HUES64 (cell line): ENCODE measurements around the gene RGS13.

Experiments
- H3K27ac ChIP-seq: 2 replicates; pipeline ENCODE4 v1.7.0; 2013; ENCODE audit warnings: low read depth, low read length, inconsistent platforms
- H3K27me3 ChIP-seq: 2 replicates; pipeline ENCODE4 v1.6.1; 2013; ENCODE audit warnings: mild to moderate bottlenecking, low read length; ENCODE audit not compliant: insufficient read depth
- H3K36me3 ChIP-seq: 2 replicates; pipeline ENCODE4 v1.6.1; 2013; ENCODE audit warnings: mild to moderate bottlenecking, low read length; ENCODE audit not compliant: insufficient read depth
- H3K4me1 ChIP-seq: 2 replicates; pipeline ENCODE4 v1.6.1; 2013; ENCODE audit warnings: mild to moderate bottlenecking, low read length, moderate library complexity; ENCODE audit not compliant: insufficient read depth
- H3K4me3 ChIP-seq: 2 replicates; pipeline ENCODE4 v1.5.1; 2013; ENCODE audit warnings: mild to moderate bottlenecking, low read length, moderate library complexity
- H3K9ac ChIP-seq: 2 replicates; pipeline ENCODE4 v1.6.1; 2013; ENCODE audit warnings: mild to moderate bottlenecking, low read depth, low read length
- H3K9me3 ChIP-seq: 2 replicates; pipeline ENCODE4 v1.6.1; 2013; ENCODE audit warnings: low read depth, low read length; ENCODE audit not compliant: insufficient read depth
- WGBS: fragments of 150-250, 120-280 bp; methylation state at CpG from one replicate; pipeline ENCODE4 v1.1.7; 2013; ENCODE audit warnings: missing lambda C conversion rate; 5-methylcytosine and 5-hydroxymethylcytosine counted together

The RGS13 gene

GRCh38 chr1:192602757-192603156 is 33.2 kb upstream of the RGS13 start:
- no peaks in the 10 kb centered on the region for H3K4me1 ChIP-seq
- no peak overlapping the region for H3K27ac ChIP-seq
- H3K27me3 ChIP-seq = no peaks in the 10 kb centered on the region
- H3K9me3 ChIP-seq = no peaks in the 10 kb centered on the region
- WGBS = 88% methylated on average over 1 of the region's 1 CpG
- no peak overlapping the region for H3K4me3 ChIP-seq
- H3K9ac ChIP-seq = no peak overlapping the region
- no peaks in the 10 kb centered on the region for H3K36me3 ChIP-seq

GRCh38 chr1:192603218-192603787 is 32.6 kb upstream of the RGS13 start:
- 90% methylated on average over 3 of the region's 3 CpGs for WGBS
- H3K36me3 ChIP-seq = no peaks in the 10 kb centered on the region
- no peak overlapping the region for H3K4me3 ChIP-seq
- H3K4me1 ChIP-seq = no peaks in the 10 kb centered on the region
- no peaks in the 10 kb centered on the region for H3K9me3 ChIP-seq
- no peak overlapping the region for H3K9ac ChIP-seq
- no peaks in the 10 kb centered on the region for H3K27me3 ChIP-seq
- H3K27ac ChIP-seq = no peak overlapping the region

DNA sequence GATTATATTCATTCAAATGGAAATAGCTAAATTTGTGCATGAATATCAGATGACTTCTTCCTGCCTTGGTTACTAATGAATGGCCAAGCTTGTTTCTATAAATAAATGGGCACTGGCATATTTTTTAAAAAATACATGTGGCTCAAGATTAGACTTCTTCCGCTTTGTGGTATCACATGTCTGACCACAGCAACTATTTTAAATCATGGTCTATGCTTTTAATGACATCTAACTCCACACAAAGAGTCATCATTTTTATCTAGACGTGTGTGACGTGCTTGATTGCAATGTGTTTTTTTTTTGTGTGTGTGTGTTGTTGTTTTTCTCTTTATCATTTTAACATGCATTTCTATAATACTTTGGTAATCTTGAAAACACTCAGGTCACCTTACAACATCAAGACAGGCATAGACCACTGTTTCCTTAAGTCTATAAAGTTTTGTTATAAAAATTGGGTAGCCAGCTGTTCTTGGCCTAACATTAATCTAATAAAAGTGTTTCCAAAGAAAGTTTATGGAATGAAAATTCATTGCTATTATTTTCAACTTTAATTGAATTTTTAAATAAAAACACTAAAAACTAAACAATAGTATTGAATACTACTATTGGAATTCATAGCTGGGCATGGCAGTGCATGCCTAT is 30.8 kb upstream of the RGS13 start:
- Histone ChIP-seq H3K27me3 (no peaks in the 10 kb centered on the region), H3K9me3 (no peaks in the 10 kb centered on the region), H3K9ac (no peak overlapping the region), H3K27ac (no peak overlapping the region), H3K4me1 (no peaks in the 10 kb centered on the region), H3K4me3 (no peak overlapping the region), H3K36me3 (no peaks in the 10 kb centered on the region)
- WGBS = 100% methylated on average over 1 of the region's 3 CpGs

DNA sequence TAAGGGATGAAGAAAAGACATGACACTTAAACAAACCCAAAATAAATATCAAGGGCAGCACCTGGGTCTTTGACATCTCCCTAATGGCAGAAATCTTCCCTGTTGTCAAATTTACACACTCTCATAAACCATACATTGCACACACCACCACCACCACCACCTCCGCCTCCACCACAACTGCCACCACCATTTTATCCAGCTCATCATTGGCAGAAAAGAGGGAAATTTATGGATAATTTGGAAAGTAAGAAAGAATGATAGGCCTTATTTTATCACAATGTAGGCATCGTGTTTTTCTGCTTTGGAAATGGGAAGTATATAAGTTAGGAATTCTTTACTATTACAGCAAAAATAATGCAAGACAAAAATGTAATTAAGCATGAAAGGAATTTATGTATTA is 27.3 kb upstream of the RGS13 start:
- WGBS = 100% methylated on average over 1 of the region's 2 CpGs
- Histone ChIP-seq H3K4me3 (no peak overlapping the region), H3K9ac (no peak overlapping the region), H3K27me3 (no peaks in the 10 kb centered on the region), H3K36me3 (no peaks in the 10 kb centered on the region), H3K9me3 (no peaks in the 10 kb centered on the region), H3K27ac (no peak overlapping the region), H3K4me1 (no peaks in the 10 kb centered on the region)

- Histone ChIP-seq H3K9me3 (no peaks in the 10 kb centered on the region), H3K4me1 (no peaks in the 10 kb centered on the region), H3K27me3 (no peaks in the 10 kb centered on the region), H3K27ac (no peak overlapping the region), H3K36me3 (no peaks in the 10 kb centered on the region), H3K4me3 (no peak overlapping the region), H3K9ac (no peak overlapping the region)
- 85% methylated on average over 10 of the region's 12 CpGs for whole genome bisulfite sequencing
These were observed 26.6 kb upstream of the RGS13 start for GRCh38 chr1:192609110-192610079.

- Histone ChIP-seq H3K27me3 (no peaks in the 10 kb centered on the region), H3K9ac (no peak overlapping the region), H3K4me3 (no peak overlapping the region), H3K27ac (no peak overlapping the region), H3K4me1 (no peaks in the 10 kb centered on the region), H3K36me3 (no peaks in the 10 kb centered on the region), H3K9me3 (no peaks in the 10 kb centered on the region)
- 95% methylated on average over 1 of the region's 3 CpGs for WGBS
These were observed 25.6 kb upstream of the RGS13 start for GRCh38 chr1:192610112-192610889.

- Histone ChIP-seq H3K4me1 (no peaks in the 10 kb centered on the region), H3K27ac (no peak overlapping the region), H3K27me3 (no peaks in the 10 kb centered on the region), H3K9me3 (no peaks in the 10 kb centered on the region), H3K9ac (no peak overlapping the region), H3K4me3 (no peak overlapping the region), H3K36me3 (no peaks in the 10 kb centered on the region)
- WGBS = no CpG with 5 or more reads among the region's 1 CpG
These were observed 20.9 kb upstream of the RGS13 start for GRCh38 chr1:192615055-192615454.

- Histone ChIP-seq H3K4me3 (no peak overlapping the region), H3K9ac (no peak overlapping the region), H3K36me3 (no peaks in the 10 kb centered on the region), H3K4me1 (no peaks in the 10 kb centered on the region), H3K27ac (no peak overlapping the region), H3K9me3 (no peaks in the 10 kb centered on the region), H3K27me3 (no peaks in the 10 kb centered on the region)
These were observed 15.8 kb upstream of the RGS13 start for GRCh38 chr1:192620071-192620635.

DNA sequence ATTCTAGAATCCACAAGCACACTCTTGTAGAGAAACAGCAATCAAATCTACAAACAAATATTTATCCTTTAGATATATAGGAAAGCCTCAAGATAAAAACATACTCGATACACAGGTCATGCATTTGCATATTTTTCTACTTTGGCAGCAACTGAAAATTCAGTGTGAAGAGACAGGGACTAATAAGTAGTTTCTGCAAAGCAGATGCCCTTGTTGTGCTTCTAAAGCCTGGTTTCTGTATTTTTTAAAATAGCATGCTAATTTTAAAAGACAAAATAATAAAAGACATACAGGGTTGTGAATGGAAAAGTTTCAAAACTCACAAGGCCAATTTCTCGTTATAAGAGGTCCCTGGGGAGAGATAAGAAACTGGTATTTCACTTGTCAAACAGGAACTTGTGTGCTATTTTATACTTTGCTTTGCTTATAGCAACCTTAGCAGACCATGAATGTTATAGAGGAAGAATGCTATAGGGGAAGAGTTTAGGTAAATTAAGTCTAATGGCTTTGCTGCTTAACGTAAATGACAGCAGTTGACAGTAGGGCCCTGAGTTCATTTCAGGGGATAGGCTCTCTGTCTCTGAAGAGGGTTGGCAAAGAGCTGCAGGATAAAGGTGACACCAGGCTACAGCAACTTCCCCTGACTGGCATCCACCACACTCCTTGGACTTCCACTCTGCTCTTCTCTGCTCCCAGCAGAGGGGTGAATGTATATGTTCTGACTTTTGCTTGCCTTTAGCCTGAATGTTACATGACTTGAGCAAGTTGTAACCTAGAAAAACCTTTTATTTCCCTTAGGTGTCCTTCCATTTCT is 9.4 kb upstream of the RGS13 start:
- Histone ChIP-seq H3K9ac (no peak overlapping the region), H3K4me3 (no peak overlapping the region), H3K27me3 (no peaks in the 10 kb centered on the region), H3K27ac (no peak overlapping the region), H3K36me3 (no peaks in the 10 kb centered on the region), H3K9me3 (no peaks in the 10 kb centered on the region), H3K4me1 (no peaks in the 10 kb centered on the region)
- WGBS = 89% methylated on average over 3 of the region's 3 CpGs

DNA sequence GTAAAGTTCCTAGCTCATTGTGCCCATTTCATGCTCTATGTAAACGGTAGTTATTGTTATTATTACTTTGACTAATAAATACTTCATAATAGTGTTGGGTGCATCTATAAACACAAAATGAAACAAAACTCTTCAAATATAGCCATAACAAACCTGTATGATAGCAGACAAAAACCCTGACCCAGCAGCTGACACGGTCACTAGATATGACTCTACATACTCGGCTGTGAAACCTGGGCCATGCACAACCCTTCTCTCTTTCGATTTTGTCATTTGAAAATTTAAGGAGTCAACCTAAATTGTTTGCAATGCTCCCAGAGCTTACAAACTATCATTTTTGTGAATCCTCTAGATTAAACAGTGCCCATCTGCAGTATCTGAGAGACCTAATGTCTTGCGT is 8.0 kb upstream of the RGS13 start:
- Histone ChIP-seq H3K9me3 (no peaks in the 10 kb centered on the region), H3K9ac (no peak overlapping the region), H3K27ac (no peak overlapping the region), H3K27me3 (no peaks in the 10 kb centered on the region), H3K36me3 (no peaks in the 10 kb centered on the region), H3K4me3 (no peak overlapping the region), H3K4me1 (peaks cover 6% of the 10 kb centered on the region; the same call in 1 of the 2 replicates)
- 96% methylated on average over 3 of the region's 5 CpGs for WGBS
